IMR-90 (cell line): ENCODE measurements around the gene GRB10. TPM values are rescaled to one million over a fixed set of nuclear protein-coding genes. Genes with fewer than 3 reads are reported as not detected.

Source experiments
- ATAC-seq: fragments of 200-7000 bp; cut with Tn5 transposase; 2 replicates; pipeline ENCODE4 v1.9.1; 2020; ENCODE audit warnings: low read depth, mild to moderate bottlenecking, moderate library complexity
- BruUV-seq: library from RNA; stranded (reverse); fragments of 400-500 nt; replicated peaks from 2 replicates; lab custom pipeline; 2021; lab: Mats Ljungman, UMichigan
- CTCF ChIA-PET: fragments of 300-600 bp; formaldehyde crosslinking; extraction: SDS; loops from one replicate; lab custom pipeline; 2021; ENCODE audit warnings: antibody characterized with exemption; lab: Yijun Ruan, JAX
- POLR2A ChIA-PET: fragments of 300-600 bp; sonication (Branson Sonifier 250); formaldehyde crosslinking; loops from one replicate; lab custom pipeline; 2022; ENCODE audit warnings: antibody characterized with exemption; ENCODE audit not compliant: unreplicated experiment; lab: Charles Lee
- DNase-seq: peaks from one replicate; pipeline ENCODE4 v3.0.0; 2013
- H2AFZ ChIP-seq: replicated peaks from 2 replicates; pipeline ENCODE3; 2013; ENCODE audit warnings: low read length, mild to moderate bottlenecking; ENCODE audit not compliant: poor library complexity
- H2AK5ac ChIP-seq: 2 replicates; pipeline ENCODE4 v1.6.1; 2013; ENCODE audit warnings: low read depth, low read length, inconsistent platforms
- H2AK9ac ChIP-seq: replicated peaks from 2 replicates; pipeline ENCODE3; 2013; ENCODE audit warnings: mild to moderate bottlenecking, low read depth, low read length, moderate library complexity; ENCODE audit not compliant: poor library complexity
- H2BK120ac ChIP-seq: 2 replicates; pipeline ENCODE4 v1.6.1; 2013; ENCODE audit warnings: low read depth, low read length, inconsistent platforms
- H2BK15ac ChIP-seq: 3 replicates; pipeline ENCODE4 v1.6.1; 2013; ENCODE audit warnings: low read depth, low read length, inconsistent platforms
- H2BK20ac ChIP-seq: 2 replicates; pipeline ENCODE4 v1.6.1; 2013; ENCODE audit warnings: low read depth, mild to moderate bottlenecking, inconsistent platforms, low read length, moderate library complexity
- H2BK5ac ChIP-seq: 2 replicates; pipeline ENCODE4 v1.6.1; 2013; ENCODE audit warnings: mild to moderate bottlenecking, low read depth, low read length, inconsistent platforms; ENCODE audit not compliant: poor library complexity, severe bottlenecking
- H3K14ac ChIP-seq: replicated peaks from 2 replicates; pipeline ENCODE4 v1.6.1; 2013; ENCODE audit warnings: low read depth, low read length, inconsistent platforms
- H3K18ac ChIP-seq: 2 replicates; pipeline ENCODE4 v1.6.1; 2013; ENCODE audit warnings: low read depth, low read length, control low read depth
- H3K23ac ChIP-seq: 2 replicates; pipeline ENCODE4 v1.6.1; 2013; ENCODE audit warnings: low read depth, low read length, inconsistent platforms
- H3K27ac ChIP-seq: 2 replicates; pipeline ENCODE4 v1.5.1; 2013; ENCODE audit warnings: mild to moderate bottlenecking, control low read depth, low read length; ENCODE audit not compliant: insufficient read depth
- H3K27me3 ChIP-seq: 2 replicates; pipeline ENCODE4 v1.6.1; 2013; ENCODE audit warnings: low read length; ENCODE audit not compliant: control insufficient read depth, insufficient read depth
- H3K36me3 ChIP-seq: 2 replicates; pipeline ENCODE4 v1.6.1; 2013; ENCODE audit warnings: low read length, mixed read lengths; ENCODE audit not compliant: control insufficient read depth, insufficient read depth
- H3K4ac ChIP-seq: 2 replicates; pipeline ENCODE4 v1.6.1; 2013; ENCODE audit warnings: low read depth, low read length, inconsistent platforms
- H3K4me1 ChIP-seq: 2 replicates; pipeline ENCODE4 v1.6.1; 2013; ENCODE audit warnings: low read length, mixed read lengths; ENCODE audit not compliant: control insufficient read depth, insufficient read depth
- H3K4me2 ChIP-seq: 2 replicates; pipeline ENCODE4 v1.6.1; 2013; ENCODE audit warnings: low read depth, mild to moderate bottlenecking, control low read depth, low read length, moderate library complexity
- H3K4me3 ChIP-seq: 2 replicates; pipeline ENCODE4 v1.5.1; 2013; ENCODE audit warnings: low read depth, mild to moderate bottlenecking, control low read depth, low read length, moderate library complexity; ENCODE audit not compliant: insufficient read depth
- H3K56ac ChIP-seq: 2 replicates; pipeline ENCODE4 v1.6.1; 2013; ENCODE audit warnings: low read length, inconsistent platforms; ENCODE audit not compliant: insufficient read depth; ENCODE audit errors: extremely low read depth
- H3K79me1 ChIP-seq, 2 experiments: 2 replicates each; pipeline ENCODE4 v1.6.1; 2013; ENCODE audit warnings: low read length in 2 of 2, inconsistent platforms in 1 of 2, low read depth in 1 of 2
- H3K9ac ChIP-seq: 2 replicates; pipeline ENCODE4 v1.6.1; 2013; ENCODE audit warnings: low read depth, low read length, control low read depth
- H3K9me1 ChIP-seq: 2 replicates; pipeline ENCODE4 v1.6.1; 2013; ENCODE audit warnings: low read length, inconsistent platforms; ENCODE audit not compliant: insufficient read depth
- H3K9me3 ChIP-seq: 2 replicates; pipeline ENCODE4 v1.6.1; 2013; ENCODE audit warnings: low read length; ENCODE audit not compliant: control insufficient read depth, insufficient read depth
- H4K20me1 ChIP-seq: 2 replicates; pipeline ENCODE4 v1.6.1; 2013; ENCODE audit warnings: low read length, inconsistent platforms; ENCODE audit not compliant: insufficient read depth
- H4K5ac ChIP-seq: 2 replicates; pipeline ENCODE4 v1.6.1; 2013; ENCODE audit warnings: mild to moderate bottlenecking, low read depth, low read length, control low read depth
- H4K8ac ChIP-seq, 2 experiments: 2 replicates each; pipeline ENCODE4 v1.6.1; 2013; ENCODE audit warnings: low read depth in 2 of 2, low read length in 2 of 2, control low read depth in 1 of 2, inconsistent platforms in 1 of 2
- H4K91ac ChIP-seq: 2 replicates; pipeline ENCODE4 v1.6.1; 2013; ENCODE audit warnings: low read depth, low read length, inconsistent platforms; ENCODE audit not compliant: insufficient read depth
- BHLHE40 ChIP-seq: fragments of 150-350 bp; IDR thresholded peaks from 2 replicates; pipeline ENCODE4 v1.6.1; 2016; ENCODE audit warnings: mild to moderate bottlenecking, low read depth, low read length
- CEBPB ChIP-seq: IDR thresholded peaks from 2 replicates; pipeline ENCODE4 v1.6.1; 2012; ENCODE audit warnings: low read depth, low read length, improper control_type of control experiment
- CHD1 ChIP-seq: IDR thresholded peaks from 2 replicates; pipeline ENCODE4 v1.6.1; 2012; ENCODE audit warnings: low read depth, low read length, improper control_type of control experiment
- CTCF ChIP-seq: conservative IDR thresholded peaks from 2 replicates; pipeline ENCODE4 v1.5.1; 2012; ENCODE audit warnings: mild to moderate bottlenecking, low read depth, low read length, improper control_type of control experiment
- ELK1 ChIP-seq: fragments of 150-350 bp; IDR thresholded peaks from 2 replicates; pipeline ENCODE4 v1.6.1; 2016; ENCODE audit warnings: low read depth, mild to moderate bottlenecking, low read length, moderate library complexity, borderline replicate concordance
- FOS ChIP-seq: fragments of 150-350 bp; IDR thresholded peaks from 2 replicates; pipeline ENCODE4 v1.6.1; 2016; ENCODE audit warnings: low read depth, low read length
- MAFK ChIP-seq: IDR thresholded peaks from 2 replicates; pipeline ENCODE4 v1.6.1; 2012; ENCODE audit warnings: low read depth, low read length, improper control_type of control experiment
- MAZ ChIP-seq: IDR thresholded peaks from 2 replicates; pipeline ENCODE4 v1.6.1; 2012; ENCODE audit warnings: low read depth, mild to moderate bottlenecking, low read length, improper control_type of control experiment, moderate library complexity, borderline replicate concordance
- MXI1 ChIP-seq: IDR thresholded peaks from 2 replicates; pipeline ENCODE4 v1.6.1; 2012; ENCODE audit warnings: low read depth, mild to moderate bottlenecking, low read length, moderate library complexity, borderline replicate concordance
- NFE2L2 ChIP-seq: fragments of 150-350 bp; IDR thresholded peaks from 2 replicates; pipeline ENCODE4 v1.6.1; 2016; ENCODE audit warnings: low read depth, mild to moderate bottlenecking, low read length
- POLR2A ChIP-seq: IDR thresholded peaks from 2 replicates; pipeline ENCODE4 v1.6.1; 2012; ENCODE audit warnings: mild to moderate bottlenecking, low read depth, low read length
- RAD21 ChIP-seq: IDR thresholded peaks from 2 replicates; pipeline ENCODE4 v1.6.1; 2012; ENCODE audit warnings: low read length, improper control_type of control experiment
- RCOR1 ChIP-seq: IDR thresholded peaks from 2 replicates; pipeline ENCODE4 v1.6.1; 2012; ENCODE audit warnings: mild to moderate bottlenecking, low read length, improper control_type of control experiment; ENCODE audit not compliant: insufficient replicate concordance
- RFX5 ChIP-seq: IDR thresholded peaks from 2 replicates; pipeline ENCODE4 v1.8.0; 2012; ENCODE audit warnings: low read depth, mild to moderate bottlenecking, low read length, moderate library complexity
- SMC3 ChIP-seq: fragments of 150-350 bp; IDR thresholded peaks from 2 replicates; pipeline ENCODE4 v1.6.1; 2016; ENCODE audit warnings: low read depth, mild to moderate bottlenecking, antibody characterized with exemption, low read length, moderate library complexity
- USF2 ChIP-seq: fragments of 150-350 bp; IDR thresholded peaks from 2 replicates; pipeline ENCODE4 v1.6.1; 2017; ENCODE audit warnings: mild to moderate bottlenecking, antibody characterized with exemption, low read length, low read depth
- WGBS, 2 experiments: methylation state at CpG; one replicate each; pipeline versions ENCODE4 v1.1.5 to v1.1.7; 2013; ENCODE audit warnings: missing lambda C conversion rate in 2 of 2; ENCODE audit not compliant: insufficient read length in 1 of 2; ENCODE audit errors: extremely low coverage in 2 of 2; 5-methylcytosine and 5-hydroxymethylcytosine counted together
- dilution Hi-C: fragments of 300-500 bp; cut with HindIII; formaldehyde crosslinking; loops from one replicate; pipeline ENCODE4 v1.14.3; 2018; ENCODE audit warnings: low sequenced_read_pairs; ENCODE audit not compliant: unreplicated experiment
- in situ Hi-C: fragments of 300-500 bp; cut with MboI; formaldehyde crosslinking; loops from 3 replicates; pipeline ENCODE4 v1.14.3; 2019; ENCODE audit warnings: low sequenced_read_pairs, inconsistent platforms, mixed read lengths
- intact Hi-C: fragments of 100-400 bp; cut with micrococcal nuclease; formaldehyde crosslinking; loops from 2 replicates; pipeline ENCODE4 v1.10.0; 2022
- polyA plus RNA-seq, 3 experiments: library from polyadenylated mRNA; depleted of rRNA; stranded (reverse); fragments of >200 nt; gene quantifications; 2 replicates each; pipeline ENCODE4 v1.2.3, GENCODE V29; 2012; ENCODE audit warnings: low replicate concordance in 1 of 3
- total RNA-seq: library from RNA; depleted of rRNA; stranded (reverse); fragments of >200 nt; gene quantifications from 2 replicates; pipeline ENCODE4 v1.2.3, GENCODE V29; 2012

The GRB10 gene
- total and polyA plus RNA-seq, 2 of the 4 experiments (the other 2 are of a cell fraction): 6.3 to 15.1 TPM

- H2BK20ac ChIP-seq: no peak overlapping the region
- no peak for ATAC-seq
Measured at GRCh38 chr7:50544992-50545391, 237.7 kb downstream of the GRB10 start.

More at GRCh38 chr7:50544992-50545391, 237.7 kb downstream of the GRB10 start:
- Histone ChIP-seq H3K9me1 (no peaks in the 10 kb centered on the region), H3K14ac (no peak overlapping the region), H3K36me3 (no peaks in the 10 kb centered on the region), H2AFZ (no peak overlapping the region), H4K91ac (no peak overlapping the region), H3K4me3 (no peak overlapping the region), H4K20me1 (no peaks in the 10 kb centered on the region), H2BK120ac (no peak overlapping the region), H3K4me2 (no peak overlapping the region), H4K5ac (no peak overlapping the region), H3K79me1 (no peaks in the 10 kb centered on the region), H3K27ac (no peak overlapping the region), H2AK9ac (no peak overlapping the region), H2BK15ac (no peak overlapping the region), H3K27me3 (peaks cover 16% of the 10 kb centered on the region), H2BK5ac (no peak overlapping the region), H3K18ac (no peak overlapping the region), H3K4ac (no peak overlapping the region), H3K56ac (no peak overlapping the region), H2AK5ac (no peak overlapping the region), H3K9me3 (no peaks in the 10 kb centered on the region), H4K8ac (no peak overlapping the region), H3K23ac (no peak overlapping the region), H3K4me1 (no peaks in the 10 kb centered on the region), H3K9ac (no peak overlapping the region)
- no peak for DNase-seq
- dilution Hi-C loops (no loop called here), in situ Hi-C loops (no loop called here), intact Hi-C loops (no loop called here)
- POLR2A ChIA-PET: interaction anchor here (0.6 kb wide), 1 partner anchor 10 kb away, joined by 3 read pairs; no protein-coding TSS in a partner anchor
- no CpG with 5 or more reads among the region's 6 CpGs for WGBS, 2 experiments
- TF ChIP-seq RCOR1: no peak
- TF ChIP-seq USF2: no peak
- TF ChIP-seq ELK1: no peak
- no peak for TF ChIP-seq CTCF
- TF ChIP-seq FOS: no peak
- TF ChIP-seq BHLHE40: no peak
- no peak for TF ChIP-seq POLR2A
- TF ChIP-seq CHD1: no peak
- TF ChIP-seq MAZ: no peak
- no peak for TF ChIP-seq NFE2L2
- no peak for TF ChIP-seq SMC3
- TF ChIP-seq RAD21: no peak
- TF ChIP-seq MXI1: no peak
- no peak for TF ChIP-seq MAFK
- no peak for TF ChIP-seq RFX5
- no peak for TF ChIP-seq CEBPB
- BruUV-seq: no TSS peak
- CTCF ChIA-PET: interaction anchor here (1.1 kb wide), 1 partner anchor 9 kb away, joined by 3 read pairs; no protein-coding TSS in a partner anchor
